Measurements from ENCODE around the gene NKX2-3. TPM values are rescaled to one million over a fixed set of nuclear protein-coding genes. Genes with fewer than 3 reads are reported as not detected.

NKX2-3 gene
- 10 to 100 TPM; 27.4 to 69.1 (median 38.7) TPM for total RNA-seq
- 10 to 100 TPM; 10.8 to 29.3 (median 11.4) TPM for polyA plus RNA-seq
- long read RNA-seq, donor 1, transcript NKX2-3-201 (2 exons, 2,097 nt), result major isoform, 17 of 23 reads
- long read RNA-seq, donor 1, partial matches to known transcripts, result 0 of 23 reads
- long read RNA-seq, donor 1, other reads (novel, unspliced or antisense), result 5 of 23 reads
- long read RNA-seq, donor 2, transcript NKX2-3-201 (2 exons, 2,097 nt), result major isoform, 8 of 26 reads
- long read RNA-seq, donor 2, partial matches to known transcripts, result 16 of 26 reads
- long read RNA-seq, donor 2, other reads (novel, unspliced or antisense), result 0 of 26 reads

DNA sequence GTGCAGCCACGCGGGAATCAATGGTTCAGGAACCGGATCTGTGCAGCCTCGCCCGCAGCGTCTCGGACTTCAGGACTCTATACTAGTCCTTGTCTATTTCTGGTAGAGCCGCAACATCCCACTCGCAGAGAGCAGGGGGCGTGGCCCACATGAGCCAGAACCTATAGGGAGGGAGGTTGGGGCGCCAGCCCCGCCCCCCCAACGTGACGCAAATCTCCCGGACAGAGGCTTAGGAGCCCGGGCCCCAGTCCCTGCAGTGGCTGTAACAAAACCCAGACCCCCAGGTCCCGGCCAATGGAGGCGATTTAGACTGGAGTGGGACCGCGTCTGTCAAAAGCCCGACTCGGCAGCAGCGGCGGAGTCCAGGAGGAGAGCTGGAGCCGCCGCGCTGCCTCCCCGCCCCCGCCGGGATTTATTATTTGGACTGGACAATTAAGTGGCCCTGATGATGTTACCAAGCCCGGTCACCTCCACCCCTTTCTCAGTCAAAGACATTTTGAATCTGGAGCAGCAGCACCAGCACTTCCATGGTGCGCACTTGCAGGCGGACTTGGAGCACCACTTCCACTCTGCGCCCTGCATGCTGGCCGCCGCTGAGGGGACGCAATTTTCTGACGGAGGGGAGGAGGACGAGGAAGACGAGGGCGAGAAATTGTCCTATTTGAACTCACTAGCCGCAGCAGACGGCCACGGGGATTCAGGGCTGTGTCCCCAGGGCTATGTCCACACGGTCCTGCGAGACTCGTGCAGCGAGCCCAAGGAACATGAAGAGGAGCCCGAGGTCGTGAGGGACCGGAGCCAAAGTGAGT is at the start of gene NKX2-3:
TSS of gene NKX2-3 (plus strand) at position 256 of the 809 bp plus-strand sequence. CDS start at position 446, 190 bp downstream.
- TF ChIP-seq POLR2A (IDR thresholded peaks at IDR 0.05) (peak in 1 of 3 donors; percentile 90), CTCF (IDR thresholded peaks at IDR 0.05 in 8 of 11, conservative IDR thresholded peaks at IDR 0.05 in 3 of 11) (no peak), POLR2AphosphoS5 (IDR thresholded peaks at IDR 0.05) (peak; percentile 84 to 95 (median 89))
- peak within 1 kb of the TSS; percentile 43 to 77 (median 58) for H3K4me3 ChIP-seq
- H3K9me3 ChIP-seq, result no peaks in the 10 kb centered on the region
- peaks cover 0 to 18% (median 0%) of the 10 kb centered on the region in 6 donors for H3K36me3 ChIP-seq
- intact Hi-C loops (cut with DNase I; ENCODE audit: low total_unique reads), result loop anchor here (10.0 kb wide), 1 partner anchor 98 kb away; the partner anchor contains the start of gene GOT1
- peak within 1 kb of the TSS; percentile 77 to 95 (median 86) for H3K27ac ChIP-seq
- peak; percentile 91 for DNase-seq
- H3K27me3 ChIP-seq (replicated peaks in 1 of 7), result peaks cover 4 to 100% (median 92%) of the 10 kb centered on the region in 7 donors
- H3K4me1 ChIP-seq, result peaks cover 13 to 100% (median 75%) of the 10 kb centered on the region in 6 donors
- WGBS, 5 donors, result 1 to 3% (median 1%) methylated on average over 24 to 51 of the region's 51 CpGs

- H3K4me3 ChIP-seq, result no peak overlapping the region
- intact Hi-C loops (cut with DNase I; ENCODE audit: low total_unique reads), result loop anchor here (10.0 kb wide), 1 partner anchor 60 kb away; no protein-coding TSS in a partner anchor
- H3K4me1 ChIP-seq, result peaks cover 0 to 13% (median 6%) of the 10 kb centered on the region in 6 donors
- no peak overlapping the region for H3K27ac ChIP-seq
- H3K27me3 ChIP-seq (replicated peaks in 1 of 7), result peaks cover 0 to 19% (median 0%) of the 10 kb centered on the region in 7 donors
- WGBS, 5 donors, result 64 to 77% (median 72%) methylated on average over 27 of the region's 27 CpGs
- H3K36me3 ChIP-seq, result no peaks in the 10 kb centered on the region
- DNase-seq, result no peak
- H3K9me3 ChIP-seq, result no peaks in the 10 kb centered on the region
- TF ChIP-seq POLR2AphosphoS5 (IDR thresholded peaks at IDR 0.05) (no peak), CTCF (IDR thresholded peaks at IDR 0.05 in 8 of 11, conservative IDR thresholded peaks at IDR 0.05 in 3 of 11) (peak in 9 of 11 experiments; percentile 15 to 55 (median 35))
These were observed 47.8 kb upstream of the NKX2-3 start for GRCh38 chr10:99484626-99485581.

DNA sequence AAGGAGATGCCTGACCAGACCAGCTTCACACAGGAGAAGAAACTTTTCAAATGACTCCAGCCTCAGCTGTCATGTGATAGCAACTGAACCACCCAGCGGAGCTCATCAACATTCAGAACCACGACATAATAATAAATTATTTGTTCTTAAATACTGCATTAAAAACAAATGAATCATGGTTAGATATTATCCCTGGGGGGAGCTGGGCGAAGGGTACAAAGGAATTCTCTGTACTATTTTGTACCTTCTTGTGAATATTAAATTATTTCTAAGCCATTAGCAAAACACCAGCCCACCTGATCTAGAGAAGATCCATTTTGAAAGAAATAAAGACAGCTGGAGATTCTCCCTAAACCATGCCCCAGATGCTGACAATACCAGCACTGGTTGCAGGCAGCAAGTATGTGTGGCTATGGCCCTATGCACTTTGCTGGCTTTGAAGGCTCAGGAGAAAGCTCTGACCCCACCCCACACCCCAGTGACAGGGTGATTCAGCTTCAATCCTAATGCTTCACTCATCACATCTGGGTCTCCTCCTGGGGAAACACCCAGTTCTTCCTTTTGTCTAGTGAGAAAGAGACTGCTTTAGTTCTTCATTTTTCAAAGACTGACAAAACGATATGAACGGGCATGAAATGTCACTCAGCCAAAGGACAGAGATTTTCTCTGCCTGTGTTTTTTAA is 45.5 kb upstream of the NKX2-3 start:
- 69 to 80% (median 73%) methylated on average over 5 of the region's 5 CpGs for WGBS, 5 donors
- H3K36me3 ChIP-seq, result no peaks in the 10 kb centered on the region
- H3K27ac ChIP-seq, result peak overlapping the region in 5 of 8 donors; percentile 22 to 74 (median 37)
- TF ChIP-seq CTCF (IDR thresholded peaks at IDR 0.05 in 8 of 11, conservative IDR thresholded peaks at IDR 0.05 in 3 of 11) (no peak), POLR2A (IDR thresholded peaks at IDR 0.05) (no peak), POLR2AphosphoS5 (IDR thresholded peaks at IDR 0.05) (no peak)
- H3K27me3 ChIP-seq (replicated peaks in 1 of 7), result peaks cover 0 to 34% (median 0%) of the 10 kb centered on the region in 7 donors
- H3K4me3 ChIP-seq, result no peak overlapping the region
- H3K9me3 ChIP-seq, result no peaks in the 10 kb centered on the region
- peaks cover 0 to 13% (median 6%) of the 10 kb centered on the region in 6 donors for H3K4me1 ChIP-seq
- no peak for DNase-seq
- intact Hi-C loops (cut with DNase I; ENCODE audit: low total_unique reads), result loop anchor here (10.0 kb wide), 1 partner anchor 58 kb away; no protein-coding TSS in a partner anchor
